Vagina (tissue), 2 donors: Measurements from ENCODE around the gene TECTA.

Source experiments
- CTCF ChIP-seq, 3 experiments: fragments of 450-650 bp in 2 of 3; fragments of 200-600 bp in 1 of 3; sonication (generic) in 1 of 3; IDR thresholded peaks; one replicate each; pipeline ENCODE4 v1.5.1; 2017 to 2019; ENCODE audit warnings: antibody characterized with exemption in 3 of 3, mild to moderate bottlenecking in 2 of 3, moderate library complexity in 2 of 3
- POLR2AphosphoS5 ChIP-seq, 2 donors: sonication (generic); formaldehyde crosslinking; IDR thresholded peaks; one replicate each; pipeline ENCODE4 v1.9.0; 2017; ENCODE audit warnings: antibody characterized with exemption in 2 of 2, mild to moderate bottlenecking in 2 of 2, low read depth in 1 of 2; ENCODE audit not compliant: insufficient read depth in 1 of 2

GRCh38 chr11:121143921-121144320, 42.9 kb downstream of the TECTA start:
- TF ChIP-seq POLR2AphosphoS5 (IDR thresholded peaks at IDR 0.05; ENCODE audit: insufficient read depth in 1 of 2, low read depth in 1 of 2), result no peak
- no peak for TF ChIP-seq CTCF (IDR thresholded peaks at IDR 0.05)
